ENCODE measurements around the gene GFPT2. TPM values are rescaled to one million over a fixed set of nuclear protein-coding genes. Genes with fewer than 3 reads are reported as not detected.

The GFPT2 gene
- total and polyA plus RNA-seq, 2 of the 8 experiments (the other 6 are each of a cell fraction or from before 2014, with no cell fraction given): 83.7 to 143 TPM

DNA sequence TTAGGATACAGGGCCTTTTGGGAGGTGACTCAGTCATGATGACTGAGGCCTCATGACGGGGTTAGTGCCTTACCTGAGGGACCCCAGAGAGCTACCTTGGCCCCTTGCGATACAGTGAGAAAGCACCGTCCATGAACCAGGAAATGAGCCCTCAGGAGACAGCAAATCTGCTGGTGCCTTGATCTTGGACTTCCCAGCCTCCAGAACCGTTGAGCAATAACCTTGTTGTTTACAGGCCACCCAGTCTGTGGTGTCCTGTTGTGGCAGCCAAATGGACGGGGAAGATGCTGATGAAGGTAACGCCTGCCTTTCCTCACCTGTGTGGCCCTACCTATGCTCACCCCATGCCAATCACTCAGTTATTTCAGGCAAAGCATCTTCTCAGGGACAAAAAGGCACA is 5.6 kb upstream of the GFPT2 start:
- POLR2A ChIA-PET (ENCODE audit: partially characterized antibody): interaction anchor here (1.0 to 1.5 kb wide), 2 partner anchors 27 to 136 kb away, joined by 3 to 4 read pairs; no protein-coding TSS in a partner anchor
- H3K9me3 ChIP-seq (ENCODE audit: insufficient read depth in 2 of 2, low read depth in 1 of 2, low read length in 1 of 2): peaks cover 3 to 6% of the 10 kb centered on the region in 2 experiments; a peak in 1 of 4 replicates
- H3K4me2 ChIP-seq (ENCODE audit: insufficient read depth in 1 of 2, low read depth in 2 of 2, low read length in 2 of 2): no peak overlapping the region
- peaks cover 0 to 3% of the 10 kb centered on the region in 2 experiments for H4K20me1 ChIP-seq (replicated peaks in 1 of 2; ENCODE audit: control insufficient read depth in 1 of 2, insufficient read depth in 2 of 2, low read length in 2 of 2)
- no peak overlapping the region for H3K23ac ChIP-seq (ENCODE audit: insufficient read length)
- no peaks in the 10 kb centered on the region for H3K79me1 ChIP-seq (ENCODE audit: low read depth, low read length)
- no peak overlapping the region for H3K18ac ChIP-seq (ENCODE audit: extremely low read depth, low read length)
- no peak overlapping the region for H3K4me3 ChIP-seq (ENCODE audit: extremely low read depth in 1 of 4, insufficient read depth in 2 of 4, low read depth in 3 of 4, low read length in 4 of 4)
- no peak overlapping the region for H2AFZ ChIP-seq (ENCODE audit: low read length)
- H2BK20ac ChIP-seq (ENCODE audit: low read length): no peak overlapping the region
- no peak overlapping the region for H3K14ac ChIP-seq (ENCODE audit: insufficient read length)
- CTCF ChIA-PET (ENCODE audit: partially characterized antibody): interaction anchor here (0.6 to 1.8 kb wide), 2 partner anchors 12 to 27 kb away, joined by 3 to 5 read pairs; no protein-coding TSS in a partner anchor
- DNase-seq (ENCODE audit: low read depth in 1 of 2, low spot score in 2 of 2): no peak
- no peak overlapping the region for H3K9ac ChIP-seq (replicated peaks in 1 of 4; ENCODE audit: extremely low read depth in 1 of 4, low read depth in 3 of 4, low read length in 3 of 4)
- no peaks in the 10 kb centered on the region for H3K36me3 ChIP-seq (ENCODE audit: control insufficient read depth in 2 of 4, insufficient read depth in 4 of 4, low read length in 3 of 4)
- no peak overlapping the region for H2BK15ac ChIP-seq (ENCODE audit: low read length)
- H3K4ac ChIP-seq (replicated peaks; ENCODE audit: insufficient read length, low read depth, low read length): no peak overlapping the region
- no peak overlapping the region for H2BK5ac ChIP-seq (ENCODE audit: low read depth, low read length)
- H3K4me1 ChIP-seq (replicated peaks in 1 of 4; ENCODE audit: control insufficient read depth in 3 of 4, insufficient read depth in 4 of 4, low read length in 3 of 4): peaks cover 0 to 6% (median 0%) of the 10 kb centered on the region in 4 experiments; a peak in 1 of 7 replicates
- no peak overlapping the region for H4K8ac ChIP-seq (ENCODE audit: extremely low read depth, insufficient read depth, low read length)
- H2BK120ac ChIP-seq (replicated peaks; ENCODE audit: low read depth, low read length): no peak overlapping the region
- no peak overlapping the region for H2BK12ac ChIP-seq (ENCODE audit: low read depth, low read length)
- H3K56ac ChIP-seq (replicated peaks; ENCODE audit: insufficient read length, low read depth, low read length): no peak overlapping the region
- no peak overlapping the region for H3K27ac ChIP-seq (ENCODE audit: low read depth, low read length)
- H3K27me3 ChIP-seq (replicated peaks in 1 of 4; ENCODE audit: control insufficient read depth in 3 of 4, extremely low read depth in 1 of 4, insufficient read depth in 3 of 4, low read length in 3 of 4): peaks cover 0 to 16% (median 15%) of the 10 kb centered on the region in 4 experiments; a peak in 5 of 7 replicates
- peaks cover under 1% of the 10 kb centered on the region; the same call in 1 of the 2 replicates for H3K23me2 ChIP-seq (ENCODE audit: low read depth, low read length)
- H4K5ac ChIP-seq (ENCODE audit: insufficient read length, low read depth, low read length): no peak overlapping the region
- 95% methylated on average over 4 of the region's 6 CpGs; no CpG with 5 or more reads in 1 of the 2 experiments for WGBS, 2 experiments (ENCODE audit: extremely low coverage in 1 of 2, insufficient coverage in 1 of 2, insufficient read length in 1 of 2, insufficient replicate concordance in 2 of 2, low coverage in 1 of 2, low lambda C conversion rate in 2 of 2, missing lambda C conversion rate in 1 of 2)
- no peak overlapping the region for H4K91ac ChIP-seq (replicated peaks; ENCODE audit: insufficient read length, low read length)
- H2AK5ac ChIP-seq (ENCODE audit: low read depth, low read length): no peak overlapping the region
- no peak for FAIRE-seq
- H3K79me2 ChIP-seq (ENCODE audit: control insufficient read depth in 1 of 2, insufficient read depth in 2 of 2, low read length in 2 of 2): no peaks in the 10 kb centered on the region
- TF ChIP-seq SIX5 (IDR thresholded peaks at IDR 0.05; ENCODE audit: low read depth, low read length) (no peak), BRCA1 (IDR thresholded peaks at IDR 0.05; ENCODE audit: low read depth, low read length) (no peak), YY1 (IDR thresholded peaks at IDR 0.05; ENCODE audit: low read depth, low read length) (no peak), SUZ12 (IDR thresholded peaks at IDR 0.05; ENCODE audit: low read length) (no peak), ZNF274 (IDR thresholded peaks at IDR 0.05; ENCODE audit: borderline replicate concordance, extremely low read depth, low read length) (no peak), CTBP2 (IDR thresholded peaks at IDR 0.05; ENCODE audit: borderline replicate concordance, insufficient read depth, insufficient read length, low read length) (no peak)
- TF ChIP-seq, protein P1, sequence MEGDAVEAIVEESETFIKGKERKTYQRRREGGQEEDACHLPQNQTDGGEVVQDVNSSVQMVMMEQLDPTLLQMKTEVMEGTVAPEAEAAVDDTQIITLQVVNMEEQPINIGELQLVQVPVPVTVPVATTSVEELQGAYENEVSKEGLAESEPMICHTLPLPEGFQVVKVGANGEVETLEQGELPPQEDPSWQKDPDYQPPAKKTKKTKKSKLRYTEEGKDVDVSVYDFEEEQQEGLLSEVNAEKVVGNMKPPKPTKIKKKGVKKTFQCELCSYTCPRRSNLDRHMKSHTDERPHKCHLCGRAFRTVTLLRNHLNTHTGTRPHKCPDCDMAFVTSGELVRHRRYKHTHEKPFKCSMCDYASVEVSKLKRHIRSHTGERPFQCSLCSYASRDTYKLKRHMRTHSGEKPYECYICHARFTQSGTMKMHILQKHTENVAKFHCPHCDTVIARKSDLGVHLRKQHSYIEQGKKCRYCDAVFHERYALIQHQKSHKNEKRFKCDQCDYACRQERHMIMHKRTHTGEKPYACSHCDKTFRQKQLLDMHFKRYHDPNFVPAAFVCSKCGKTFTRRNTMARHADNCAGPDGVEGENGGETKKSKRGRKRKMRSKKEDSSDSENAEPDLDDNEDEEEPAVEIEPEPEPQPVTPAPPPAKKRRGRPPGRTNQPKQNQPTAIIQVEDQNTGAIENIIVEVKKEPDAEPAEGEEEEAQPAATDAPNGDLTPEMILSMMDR (IDR thresholded peaks at IDR 0.05; ENCODE audit: control extremely low read depth in 1 of 3, insufficient read depth in 1 of 3, low read depth in 1 of 3, low read length in 3 of 3): no peak
- TF ChIP-seq, protein P2, sequence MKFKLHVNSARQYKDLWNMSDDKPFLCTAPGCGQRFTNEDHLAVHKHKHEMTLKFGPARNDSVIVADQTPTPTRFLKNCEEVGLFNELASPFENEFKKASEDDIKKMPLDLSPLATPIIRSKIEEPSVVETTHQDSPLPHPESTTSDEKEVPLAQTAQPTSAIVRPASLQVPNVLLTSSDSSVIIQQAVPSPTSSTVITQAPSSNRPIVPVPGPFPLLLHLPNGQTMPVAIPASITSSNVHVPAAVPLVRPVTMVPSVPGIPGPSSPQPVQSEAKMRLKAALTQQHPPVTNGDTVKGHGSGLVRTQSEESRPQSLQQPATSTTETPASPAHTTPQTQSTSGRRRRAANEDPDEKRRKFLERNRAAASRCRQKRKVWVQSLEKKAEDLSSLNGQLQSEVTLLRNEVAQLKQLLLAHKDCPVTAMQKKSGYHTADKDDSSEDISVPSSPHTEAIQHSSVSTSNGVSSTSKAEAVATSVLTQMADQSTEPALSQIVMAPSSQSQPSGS (IDR thresholded peaks at IDR 0.05; ENCODE audit: low read length): no peak

Data from H1 (cell line).